ENCODE data around the gene PRKAG1.

GRCh38 chr12:48997719-48998496 lies 20.7 kb downstream of the PRKAG1 start:
- TF ChIP-seq CTCF (IDR thresholded peaks at IDR 0.05) = no peak
- no peak for TF ChIP-seq POLR2A (IDR thresholded peaks at IDR 0.05)

All from heart left ventricle (tissue), 13 donors.